ENCODE measurements around the gene SLC13A5.
"Not testable (repeated sequence)": the region's sequence is repeated elsewhere in the genome, so short reads cannot be mapped to it uniquely, and the experiment has no call there.

Gene SLC13A5

GRCh38 chr17:6710317-6710716, 2.9 kb downstream of the SLC13A5 start:
- no peak for DNase-seq

GRCh38 chr17:6708357-6708961, 4.7 kb downstream of the SLC13A5 start:
- DNase-seq = no peak

DNA sequence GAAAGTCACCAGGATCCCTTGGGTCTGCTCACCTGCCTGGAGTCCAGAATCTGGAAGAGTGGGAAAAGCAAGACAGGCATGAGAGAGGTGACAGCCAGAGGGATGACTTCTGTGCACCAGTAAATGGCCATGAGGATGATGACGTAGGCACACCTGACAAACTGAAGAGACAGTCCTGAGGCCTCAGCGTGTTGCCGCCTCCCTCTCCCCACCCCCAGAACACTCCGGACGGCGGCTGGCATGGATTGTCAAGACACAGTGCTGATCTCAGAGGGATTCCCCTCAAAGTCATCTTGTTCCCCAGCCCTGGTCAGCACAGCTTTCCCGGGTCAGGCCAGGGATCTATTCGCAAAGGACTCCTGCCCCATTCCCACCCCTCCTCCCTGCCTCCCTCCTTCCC, 6.2 kb downstream of the SLC13A5 start:
- no peak for DNase-seq

- DNase-seq = no peak
These were observed 6.7 kb downstream of the SLC13A5 start for GRCh38 chr17:6706499-6706898.

GRCh38 chr17:6704470-6705052, 8.6 kb downstream of the SLC13A5 start:
- DNase-seq = no peak

GRCh38 chr17:6703751-6704150, 9.4 kb downstream of the SLC13A5 start:
- DNase-seq = no peak

GRCh38 chr17:6702567-6703215, 10.5 kb downstream of the SLC13A5 start:
- DNase-seq = no peak

DNA sequence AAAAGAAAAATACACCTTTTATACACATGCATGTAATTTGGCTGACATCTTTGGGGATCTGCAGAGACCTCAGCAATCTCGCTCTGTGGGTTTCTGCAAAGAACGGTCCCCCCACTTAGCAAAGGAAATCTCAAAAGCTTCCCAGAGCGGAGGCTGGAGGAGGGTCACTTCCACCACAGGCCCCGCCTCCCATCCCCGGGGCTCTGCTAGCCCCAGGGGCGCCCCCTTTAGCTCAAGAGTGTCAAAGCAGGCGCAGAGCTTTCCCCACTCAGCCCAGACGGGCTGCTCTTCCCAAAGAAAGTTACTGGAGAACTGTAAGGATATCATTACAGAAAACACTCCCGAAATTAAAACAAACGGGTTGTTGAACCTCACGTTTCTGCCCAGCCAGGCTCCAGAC, 11.4 kb downstream of the SLC13A5 start:
- DNase-seq = no peak

DNA sequence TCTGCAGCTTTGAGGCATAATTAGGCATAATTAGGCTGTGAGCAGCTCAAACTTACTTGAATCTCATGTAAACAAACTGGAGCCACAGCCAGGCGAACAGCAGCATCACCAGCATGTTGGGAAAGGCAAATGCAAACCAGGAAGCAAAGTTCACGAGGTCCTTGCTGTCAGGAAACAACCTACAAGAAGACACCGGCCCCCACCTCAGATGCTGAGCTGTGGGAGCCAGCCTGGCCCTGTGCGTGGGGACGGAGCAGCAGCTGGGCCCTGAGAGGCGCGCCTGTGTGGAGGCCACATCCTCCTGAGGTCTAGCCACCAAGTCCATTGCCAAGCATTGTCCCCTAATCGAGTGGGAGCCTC, 12.2 kb downstream of the SLC13A5 start:
- DNase-seq = no peak

DNA sequence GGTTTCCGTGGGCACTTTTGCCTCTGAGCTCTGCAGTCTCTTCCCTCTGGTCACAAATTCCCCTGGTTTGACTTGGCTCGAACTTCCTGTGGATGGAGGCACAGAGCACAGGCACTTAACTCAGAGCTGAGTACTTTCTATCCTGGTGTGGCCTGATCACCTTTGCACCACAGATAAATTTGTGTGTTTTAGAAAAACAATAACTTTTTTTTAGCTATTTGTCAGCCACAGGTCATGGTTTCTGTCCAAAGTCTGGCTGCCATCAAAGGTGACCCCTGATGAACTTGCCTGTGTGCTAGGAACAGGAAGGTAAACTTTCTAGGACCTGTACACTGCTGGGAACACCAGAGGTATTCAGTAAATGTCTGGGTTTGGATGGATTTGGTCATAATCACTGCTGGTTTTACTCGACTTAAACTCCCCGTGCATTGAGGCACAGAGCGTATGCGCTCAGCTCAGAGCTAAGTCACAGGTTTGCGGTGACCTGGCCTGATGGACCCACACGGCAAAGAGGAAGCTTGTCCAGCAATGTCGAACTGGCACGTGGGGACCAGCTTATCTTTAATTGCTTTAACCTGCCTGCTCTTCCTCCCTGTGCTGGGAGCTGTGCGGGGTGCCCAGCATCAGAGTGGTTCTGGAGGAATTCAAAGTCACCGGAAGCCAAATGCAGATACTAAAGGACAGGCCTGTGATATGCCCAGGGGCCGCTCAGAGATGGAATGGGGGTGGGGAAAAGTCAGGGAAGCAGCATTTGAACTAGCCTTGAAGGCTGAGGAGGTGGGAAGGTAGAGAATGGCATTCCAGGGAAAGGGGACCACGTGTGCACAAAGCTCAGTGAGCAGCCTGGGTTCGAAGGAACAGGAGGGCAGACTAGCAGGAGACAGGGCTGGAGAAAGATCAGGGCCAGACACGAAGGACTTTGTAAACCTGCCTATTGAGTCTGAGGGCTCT, 12.9 kb downstream of the SLC13A5 start:
- no peak for DNase-seq

GRCh38 chr17:6698004-6698403, 15.2 kb downstream of the SLC13A5 start:
- no peak for DNase-seq

DNA sequence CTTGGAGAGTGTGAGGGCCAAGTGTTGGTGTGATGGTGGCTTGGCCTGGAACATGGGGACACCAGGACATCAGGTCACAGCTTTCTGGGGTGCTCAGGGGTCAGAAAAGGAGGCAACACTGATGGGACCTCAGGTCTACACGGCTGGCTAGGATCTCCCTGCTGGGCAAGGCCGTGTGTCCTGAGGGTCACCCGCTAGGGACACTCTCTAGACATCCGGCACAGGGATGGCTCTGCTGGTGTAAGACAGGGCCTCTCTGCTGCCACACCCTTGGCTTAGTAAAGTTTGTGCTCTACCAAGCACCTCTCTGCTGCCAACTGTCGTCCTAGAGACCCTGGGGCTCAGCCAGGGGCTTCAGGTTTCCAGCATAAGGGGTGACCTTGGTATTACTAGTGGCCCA, 16.3 kb downstream of the SLC13A5 start:
- no peak for DNase-seq

DNA sequence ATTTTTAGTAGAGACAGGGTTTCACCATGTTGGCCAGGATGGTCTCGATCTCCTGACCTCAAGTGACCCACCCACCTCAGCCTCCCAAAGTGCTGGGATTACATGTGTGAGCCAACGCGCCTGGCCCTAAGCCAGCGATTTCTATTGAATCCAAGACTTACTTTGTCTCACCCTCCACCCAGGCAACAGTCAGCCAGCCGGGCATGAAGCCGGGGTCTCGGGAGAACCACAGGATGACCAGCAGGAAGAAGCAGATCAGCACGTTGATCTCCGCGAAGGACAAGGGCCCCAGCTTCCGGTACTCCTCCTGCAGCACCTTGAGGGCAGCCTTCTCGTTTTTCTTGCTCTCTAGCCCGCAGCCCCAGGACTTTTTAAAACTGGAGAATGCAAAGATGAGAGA, 17.6 kb downstream of the SLC13A5 start:
- DNase-seq = no peak

- DNase-seq = no peak
These were observed 18.1 kb downstream of the SLC13A5 start for GRCh38 chr17:6695051-6695450.

DNA sequence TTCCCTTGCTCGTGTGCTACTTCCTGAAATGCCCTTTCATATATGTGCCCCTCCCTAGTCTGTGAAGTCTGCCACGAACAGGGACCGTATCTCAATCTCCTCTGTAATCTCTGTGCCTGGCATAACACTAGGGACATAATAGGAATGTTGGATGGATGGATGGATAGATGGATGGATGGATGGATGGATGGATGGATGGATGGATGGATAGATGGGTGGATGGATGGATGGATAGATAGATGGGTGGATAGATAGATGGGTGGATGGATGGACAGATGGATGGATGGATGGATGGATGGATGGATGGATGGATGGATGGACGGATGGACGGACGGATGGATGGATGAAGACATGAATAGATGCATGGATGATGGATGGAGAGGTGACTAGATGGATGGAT, 21.2 kb downstream of the SLC13A5 start:
- DNase-seq = not testable (repeated sequence)

DNA sequence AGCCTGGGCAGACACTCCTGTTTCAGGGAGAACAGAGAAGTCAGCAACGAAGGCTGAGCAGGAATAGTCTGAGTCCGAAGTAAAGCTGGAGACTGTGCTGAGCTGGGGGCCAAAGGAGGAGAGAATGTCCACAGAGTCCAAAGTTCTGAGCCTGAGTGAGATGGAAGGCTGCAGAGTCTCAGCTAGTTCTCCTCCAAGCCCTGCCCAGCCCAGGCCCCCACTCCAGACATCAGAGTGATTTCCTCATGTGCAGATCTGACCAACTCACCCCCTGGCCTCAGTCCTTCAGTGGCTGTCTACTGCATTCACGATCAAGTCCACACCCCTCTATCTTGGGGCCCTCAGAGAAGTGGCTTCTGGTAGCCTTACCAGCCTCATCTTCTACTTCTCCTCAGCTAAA, 21.6 kb downstream of the SLC13A5 start:
- no peak for DNase-seq

DNA sequence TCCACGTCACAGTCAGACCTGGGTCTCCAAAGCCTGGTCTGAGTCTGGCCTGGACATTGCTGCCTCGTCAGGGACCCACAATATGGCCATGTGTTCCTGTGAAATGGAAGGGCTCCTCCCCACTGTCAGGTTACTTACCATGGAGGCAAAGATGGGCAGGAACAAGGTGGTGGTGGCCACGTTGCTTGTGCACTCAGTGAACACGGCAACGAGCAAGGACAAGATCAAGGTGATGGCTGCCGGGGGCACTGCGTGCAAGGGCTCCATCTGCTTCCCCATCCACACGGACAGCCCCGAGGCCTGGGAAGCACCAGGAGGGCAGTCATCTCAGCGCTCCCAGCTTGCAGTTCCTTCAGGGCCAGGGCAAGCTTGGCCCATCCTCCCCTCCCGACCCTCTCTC, 22.5 kb downstream of the SLC13A5 start:
- no peak for DNase-seq

GRCh38 chr17:6688944-6689343, 24.2 kb downstream of the SLC13A5 start:
- no peak for DNase-seq

DNA sequence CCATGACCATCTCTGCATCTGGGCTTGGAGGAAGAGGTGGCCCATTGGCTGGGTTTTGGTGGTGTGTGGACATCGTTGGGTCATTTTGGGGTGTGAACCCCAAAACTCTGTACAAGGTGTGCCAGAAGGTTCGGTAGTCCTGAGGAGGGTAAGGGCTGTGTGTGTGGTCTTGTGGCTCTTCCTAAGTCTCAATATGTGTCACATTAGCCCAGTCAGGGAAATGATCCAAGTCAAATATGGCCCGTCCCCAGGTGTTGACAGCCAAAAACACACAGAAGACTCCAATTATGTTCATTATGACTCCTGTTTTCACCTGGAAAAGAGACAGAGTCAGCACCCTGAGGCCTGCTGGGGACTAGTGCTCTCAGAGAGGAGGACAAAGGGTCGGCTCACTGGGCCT, 27.1 kb downstream of the SLC13A5 start:
- no peak for DNase-seq

- DNase-seq = no peak
These were observed 28.0 kb downstream of the SLC13A5 start for GRCh38 chr17:6684881-6685767.

GRCh38 chr17:6684460-6684783, 28.7 kb downstream of the SLC13A5 start:
- DNase-seq = no peak

- DNase-seq = no peak
These were observed 29.3 kb downstream of the SLC13A5 start for GRCh38 chr17:6683730-6684459.
